HS-5 (cell line): Measurements from ENCODE around the gene NAP1L4.

Experiments
- DNase-seq: peaks from one replicate; pipeline ENCODE4 v3.0.0-alpha.2; 2012; ENCODE audit warnings: low read depth

NAP1L4 gene

GRCh38 chr11:3010521-3011275 is 18.6 kb upstream of the NAP1L4 start:
- no peak for DNase-seq

- no peak for DNase-seq
Measured at GRCh38 chr11:3010004-3010403, 17.9 kb upstream of the NAP1L4 start.

GRCh38 chr11:3009481-3009880 is 17.4 kb upstream of the NAP1L4 start:
- DNase-seq = no peak

GRCh38 chr11:3008746-3009336 is 16.7 kb upstream of the NAP1L4 start:
- no peak for DNase-seq

- no peak for DNase-seq
Measured at GRCh38 chr11:3007404-3008010, 15.4 kb upstream of the NAP1L4 start.

- DNase-seq = no peak
Measured at GRCh38 chr11:3006505-3007260, 14.6 kb upstream of the NAP1L4 start.

GRCh38 chr11:3004481-3004880 is 12.4 kb upstream of the NAP1L4 start:
- DNase-seq = no peak

- DNase-seq = no peak
Measured at GRCh38 chr11:3003396-3004231, 11.5 kb upstream of the NAP1L4 start.

GRCh38 chr11:3002871-3003270 is 10.7 kb upstream of the NAP1L4 start:
- no peak for DNase-seq

- no peak for DNase-seq
Measured at GRCh38 chr11:3002351-3002861, 10.3 kb upstream of the NAP1L4 start.

GRCh38 chr11:3001496-3001895 is 9.4 kb upstream of the NAP1L4 start:
- DNase-seq = no peak

- DNase-seq = no peak
Measured at GRCh38 chr11:3000032-3000961, 8.2 kb upstream of the NAP1L4 start.

GRCh38 chr11:2999464-2999998 is 7.4 kb upstream of the NAP1L4 start:
- no peak for DNase-seq

GRCh38 chr11:2998073-2998850 is 6.1 kb upstream of the NAP1L4 start:
- DNase-seq = no peak

- no peak for DNase-seq
Measured at GRCh38 chr11:2997406-2997805, 5.3 kb upstream of the NAP1L4 start.

- DNase-seq = no peak
Measured at GRCh38 chr11:2996976-2997375, 4.8 kb upstream of the NAP1L4 start.

GRCh38 chr11:2995893-2996554 is 3.9 kb upstream of the NAP1L4 start:
- DNase-seq = no peak

- DNase-seq = no peak
Measured at GRCh38 chr11:2995031-2995561, 3.0 kb upstream of the NAP1L4 start.

- DNase-seq = no peak
Measured at GRCh38 chr11:2994336-2994730, 2.2 kb upstream of the NAP1L4 start.
